OCI-LY3 (cell line): ENCODE data around the gene SPATC1L.

Experiments
- EZH2phosphoT487 ChIP-seq: fragments of 200-600 bp; shearing (Covaris generic); IDR thresholded peaks from 2 replicates; pipeline ENCODE4 v1.6.1; 2018; ENCODE audit warnings: antibody characterized with exemption, mixed run types, low read depth
- TF ChIP-seq, protein P1 (sequence below): fragments of 200-600, 300-600 bp; sonication (generic); IDR thresholded peaks from 2 replicates; pipeline ENCODE4 v1.5.1; 2014; ENCODE audit warnings: antibody characterized with exemption, low read length, low read depth

DNA sequence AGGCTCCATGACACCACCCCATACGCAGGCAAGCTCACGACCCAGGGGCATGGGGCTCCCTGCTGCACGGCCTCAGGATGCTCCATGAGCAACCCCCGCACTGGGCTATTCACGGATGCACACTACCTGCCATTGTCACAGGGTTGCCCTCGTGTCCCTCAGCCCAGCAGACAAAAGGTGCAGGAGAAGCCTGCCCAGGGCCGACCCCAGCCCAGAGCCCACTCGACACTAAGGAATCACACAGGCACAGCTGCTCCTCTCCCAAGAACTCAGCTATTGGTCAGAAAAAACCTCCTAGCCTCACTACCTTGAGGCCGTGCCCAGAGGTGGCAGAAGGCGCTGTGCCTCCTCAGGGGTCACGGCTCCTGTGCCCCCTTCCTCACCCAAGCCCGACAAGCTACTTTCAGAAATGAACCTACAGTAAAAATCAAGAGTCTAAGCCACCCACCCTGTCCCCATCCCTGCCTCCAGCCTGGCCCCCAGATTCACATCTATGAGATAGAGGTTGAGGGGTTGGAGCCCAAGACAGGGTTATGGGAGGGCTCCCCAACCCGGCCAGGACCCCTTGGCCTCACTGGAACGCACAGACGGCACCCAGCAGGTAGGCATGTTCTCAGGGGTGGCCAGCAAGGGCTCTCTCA lies 6.4 kb upstream of the SPATC1L start:
- TF ChIP-seq, protein P1, sequence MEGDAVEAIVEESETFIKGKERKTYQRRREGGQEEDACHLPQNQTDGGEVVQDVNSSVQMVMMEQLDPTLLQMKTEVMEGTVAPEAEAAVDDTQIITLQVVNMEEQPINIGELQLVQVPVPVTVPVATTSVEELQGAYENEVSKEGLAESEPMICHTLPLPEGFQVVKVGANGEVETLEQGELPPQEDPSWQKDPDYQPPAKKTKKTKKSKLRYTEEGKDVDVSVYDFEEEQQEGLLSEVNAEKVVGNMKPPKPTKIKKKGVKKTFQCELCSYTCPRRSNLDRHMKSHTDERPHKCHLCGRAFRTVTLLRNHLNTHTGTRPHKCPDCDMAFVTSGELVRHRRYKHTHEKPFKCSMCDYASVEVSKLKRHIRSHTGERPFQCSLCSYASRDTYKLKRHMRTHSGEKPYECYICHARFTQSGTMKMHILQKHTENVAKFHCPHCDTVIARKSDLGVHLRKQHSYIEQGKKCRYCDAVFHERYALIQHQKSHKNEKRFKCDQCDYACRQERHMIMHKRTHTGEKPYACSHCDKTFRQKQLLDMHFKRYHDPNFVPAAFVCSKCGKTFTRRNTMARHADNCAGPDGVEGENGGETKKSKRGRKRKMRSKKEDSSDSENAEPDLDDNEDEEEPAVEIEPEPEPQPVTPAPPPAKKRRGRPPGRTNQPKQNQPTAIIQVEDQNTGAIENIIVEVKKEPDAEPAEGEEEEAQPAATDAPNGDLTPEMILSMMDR, result no peak
- no peak for TF ChIP-seq EZH2phosphoT487
